NCI-H1417 treated with DMSO at 0.1 percent for 48 hours (cell line): ENCODE data around the gene TNPO1.
"Not testable (repeated sequence)": the region's sequence is repeated elsewhere in the genome, so short reads cannot be mapped to it uniquely, and the experiment has no call there.

ENCODE experiments used
- DNase-seq: peaks from one replicate; lab custom pipeline; 2025; lab: John Stamatoyannopoulos, UW

Gene TNPO1

GRCh38 chr5:72816284-72817075 lies at the start of gene TNPO1:
Gene TNPO1 (plus strand): TSS chr5:72816661. CDS start chr5:72816738, 77 bp downstream.
- DNase-seq = no peak

- no peak for DNase-seq
Observed at GRCh38 chr5:72767289-72768010, 49.0 kb upstream of the TNPO1 start.

- no peak for DNase-seq
Observed at GRCh38 chr5:72770266-72770665, 46.2 kb upstream of the TNPO1 start.

GRCh38 chr5:72776684-72777083 lies 39.8 kb upstream of the TNPO1 start:
- DNase-seq = no peak

- no peak for DNase-seq
Observed at GRCh38 chr5:72779520-72779919, 36.9 kb upstream of the TNPO1 start.

GRCh38 chr5:72783354-72783753 lies 33.1 kb upstream of the TNPO1 start:
- no peak for DNase-seq

GRCh38 chr5:72784129-72784528 lies 32.3 kb upstream of the TNPO1 start:
- no peak for DNase-seq

GRCh38 chr5:72785801-72786200 lies 30.7 kb upstream of the TNPO1 start:
- DNase-seq = no peak

- DNase-seq = no peak
Observed at GRCh38 chr5:72786676-72787075, 29.8 kb upstream of the TNPO1 start.

- DNase-seq = no peak
Observed at GRCh38 chr5:72788866-72789505, 27.5 kb upstream of the TNPO1 start.

- DNase-seq = no peak
Observed at GRCh38 chr5:72790186-72790585, 26.3 kb upstream of the TNPO1 start.

- DNase-seq = not testable (repeated sequence)
Observed at GRCh38 chr5:72792662-72793061, 23.8 kb upstream of the TNPO1 start.

- DNase-seq = no peak
Observed at GRCh38 chr5:72796001-72796400, 20.5 kb upstream of the TNPO1 start.

- DNase-seq = no peak
Observed at GRCh38 chr5:72799721-72800120, 16.7 kb upstream of the TNPO1 start.

- DNase-seq = not testable (repeated sequence)
Observed at GRCh38 chr5:72808637-72809036, 7.8 kb upstream of the TNPO1 start.

- no peak for DNase-seq
Observed at GRCh38 chr5:72811849-72812248, 4.6 kb upstream of the TNPO1 start.

- no peak for DNase-seq
Observed at GRCh38 chr5:72812488-72812887, 4.0 kb upstream of the TNPO1 start.

- no peak for DNase-seq
Observed at GRCh38 chr5:72814104-72814503, 2.4 kb upstream of the TNPO1 start.

- no peak for DNase-seq
Observed at GRCh38 chr5:72814864-72815263, 1.6 kb upstream of the TNPO1 start.

GRCh38 chr5:72815580-72816283 lies 729 bp upstream of the TNPO1 start:
- no peak for DNase-seq

- no peak for DNase-seq
Observed at GRCh38 chr5:72817076-72817481, 618 bp downstream of the TNPO1 start.

GRCh38 chr5:72817671-72818266 lies 1.3 kb downstream of the TNPO1 start:
- no peak for DNase-seq
